GM18868 (cell line): ENCODE results near the gene CCNK.

Source experiments
- ATAC-seq: cut with Tn5 transposase; IDR thresholded peaks from one replicate; pipeline ENCODE4 v1.9.1; 2021; ENCODE audit warnings: mild to moderate bottlenecking, moderate library complexity; ENCODE audit not compliant: unreplicated experiment

The CCNK gene

DNA sequence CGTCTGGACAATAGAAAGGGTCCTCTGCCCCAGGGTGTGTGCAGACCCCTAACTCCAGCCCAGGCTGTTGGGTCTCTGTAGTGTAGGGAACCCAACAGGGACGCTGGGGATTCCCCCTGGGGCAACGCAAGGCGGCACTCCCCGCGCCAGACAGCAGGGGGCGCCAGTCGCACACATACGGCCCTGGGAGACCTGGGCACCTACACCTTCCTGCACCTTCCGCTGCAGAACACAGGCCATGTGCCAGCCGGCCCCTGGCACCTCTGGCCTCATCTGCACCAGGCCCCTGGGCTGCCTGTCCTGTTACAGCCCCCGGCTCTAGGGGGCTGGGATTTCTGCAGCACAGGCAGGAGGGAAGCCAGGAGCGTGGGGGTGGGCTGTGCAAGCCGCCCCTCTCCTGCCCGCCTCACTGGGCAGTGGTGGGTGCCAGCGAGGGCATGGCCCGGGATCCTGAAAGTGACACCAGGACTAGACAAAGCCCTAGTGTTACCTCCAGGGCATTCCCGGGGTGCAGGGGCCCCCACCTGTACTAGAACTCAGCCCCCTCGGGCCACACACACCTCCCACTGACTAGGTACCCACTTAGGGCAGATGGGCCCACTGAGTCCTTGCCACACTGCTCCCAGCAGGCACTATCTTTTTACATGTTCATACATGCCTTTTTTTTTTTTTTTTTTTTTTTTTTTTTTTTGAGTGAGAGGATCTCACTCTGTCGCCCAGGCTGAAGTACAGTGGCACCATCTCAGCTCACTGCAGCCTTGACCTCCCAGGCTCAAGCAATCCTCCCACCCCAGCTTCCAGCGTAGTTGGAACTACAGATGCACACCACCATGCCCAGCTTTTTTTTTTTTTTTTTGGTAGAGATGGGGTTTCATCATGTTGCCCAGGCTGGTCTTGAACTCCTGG, 37.5 kb downstream of the CCNK start:
- ATAC-seq: peak; percentile 75

- ATAC-seq: no peak
These were observed 38.2 kb downstream of the CCNK start for GRCh38 chr14:99519347-99519881.

DNA sequence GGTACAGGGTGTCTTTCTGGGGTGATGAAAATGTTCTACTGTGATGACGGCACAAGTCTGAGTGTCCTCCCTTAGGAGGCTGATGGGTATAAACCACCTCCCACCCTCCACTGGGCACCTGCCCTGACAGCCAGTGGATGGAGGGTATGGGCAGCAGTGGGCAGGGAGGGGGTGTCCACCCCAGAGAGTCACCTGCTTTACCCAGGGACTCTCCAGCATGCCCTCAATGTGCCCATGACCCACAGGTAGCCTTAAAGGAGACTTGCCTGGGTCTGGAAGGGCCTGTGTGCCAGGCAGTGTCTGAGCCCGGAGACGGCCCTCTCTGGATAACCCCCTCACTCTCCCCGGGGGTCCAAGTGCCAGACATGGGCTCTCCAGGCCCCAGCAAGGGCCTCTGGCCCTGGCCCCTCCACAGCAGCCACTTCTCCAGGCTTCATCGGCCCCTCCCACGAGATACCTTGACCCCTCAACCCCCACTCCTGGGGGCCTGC, 38.8 kb downstream of the CCNK start:
- ATAC-seq: no peak

- no peak for ATAC-seq
These were observed 39.4 kb downstream of the CCNK start for GRCh38 chr14:99520571-99521081.

- no peak for ATAC-seq
These were observed 40.2 kb downstream of the CCNK start for GRCh38 chr14:99521176-99522024.

DNA sequence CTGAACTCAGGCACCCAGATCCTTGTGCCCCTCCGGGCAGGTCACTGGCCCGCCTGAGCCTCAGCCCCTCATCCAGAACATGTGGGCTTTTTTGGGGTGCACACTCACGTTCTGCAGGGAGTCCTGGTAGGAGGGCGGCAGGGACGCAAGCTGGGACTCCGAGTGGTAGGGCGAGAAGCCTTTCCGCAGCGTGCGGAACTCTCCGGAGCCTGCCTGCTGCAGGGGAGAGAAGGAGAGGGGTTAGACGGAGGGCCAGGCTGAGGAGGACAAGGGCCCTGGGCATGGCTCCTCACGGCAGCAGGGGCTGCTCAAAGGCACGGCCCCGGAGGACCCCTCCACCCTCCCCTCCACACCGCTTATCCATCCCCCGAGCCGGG, 40.8 kb downstream of the CCNK start:
- no peak for ATAC-seq

GRCh38 chr14:99522457-99522891, 41.3 kb downstream of the CCNK start:
- ATAC-seq: no peak

DNA sequence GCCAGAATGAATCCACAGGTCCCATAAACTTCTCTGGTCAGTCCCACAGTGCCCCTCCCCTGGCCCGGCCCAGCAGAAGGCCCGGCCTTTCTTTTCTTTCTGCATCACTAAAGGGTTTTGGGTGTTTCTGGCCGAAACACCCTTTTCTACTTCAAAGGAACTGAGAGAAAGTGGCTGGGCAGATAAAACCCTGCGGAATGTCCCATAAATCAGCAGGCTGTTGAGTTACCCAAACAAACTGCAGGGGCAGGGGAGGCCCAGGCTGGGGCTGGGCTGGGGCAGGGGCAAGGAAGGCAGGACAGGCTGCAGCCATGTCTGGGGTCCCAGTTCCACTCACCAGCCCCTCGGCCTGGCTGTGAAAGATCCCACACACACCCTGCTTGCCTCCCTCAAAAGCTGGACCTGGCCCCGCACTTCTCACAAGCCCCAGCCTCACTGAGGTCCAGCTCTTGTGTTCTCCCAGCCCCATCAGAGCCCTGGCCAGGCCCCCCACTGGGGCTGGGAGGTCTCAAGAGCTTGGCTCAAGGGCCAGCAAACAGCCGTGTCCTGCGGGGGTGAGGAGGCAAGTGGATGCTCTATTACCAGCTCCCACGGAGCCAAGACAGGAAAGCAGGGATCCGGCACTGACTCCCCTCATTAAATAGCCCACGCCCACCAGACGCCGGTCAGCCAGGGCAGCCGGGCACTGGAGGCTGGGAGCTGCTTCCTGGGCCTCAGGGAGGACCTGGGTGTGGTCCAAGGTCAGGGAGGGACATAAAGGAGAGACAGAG, 41.9 kb downstream of the CCNK start:
- ATAC-seq: no peak

GRCh38 chr14:99523704-99524055, 42.5 kb downstream of the CCNK start:
- no peak for ATAC-seq

- no peak for ATAC-seq
These were observed 43.0 kb downstream of the CCNK start for GRCh38 chr14:99524091-99524661.

DNA sequence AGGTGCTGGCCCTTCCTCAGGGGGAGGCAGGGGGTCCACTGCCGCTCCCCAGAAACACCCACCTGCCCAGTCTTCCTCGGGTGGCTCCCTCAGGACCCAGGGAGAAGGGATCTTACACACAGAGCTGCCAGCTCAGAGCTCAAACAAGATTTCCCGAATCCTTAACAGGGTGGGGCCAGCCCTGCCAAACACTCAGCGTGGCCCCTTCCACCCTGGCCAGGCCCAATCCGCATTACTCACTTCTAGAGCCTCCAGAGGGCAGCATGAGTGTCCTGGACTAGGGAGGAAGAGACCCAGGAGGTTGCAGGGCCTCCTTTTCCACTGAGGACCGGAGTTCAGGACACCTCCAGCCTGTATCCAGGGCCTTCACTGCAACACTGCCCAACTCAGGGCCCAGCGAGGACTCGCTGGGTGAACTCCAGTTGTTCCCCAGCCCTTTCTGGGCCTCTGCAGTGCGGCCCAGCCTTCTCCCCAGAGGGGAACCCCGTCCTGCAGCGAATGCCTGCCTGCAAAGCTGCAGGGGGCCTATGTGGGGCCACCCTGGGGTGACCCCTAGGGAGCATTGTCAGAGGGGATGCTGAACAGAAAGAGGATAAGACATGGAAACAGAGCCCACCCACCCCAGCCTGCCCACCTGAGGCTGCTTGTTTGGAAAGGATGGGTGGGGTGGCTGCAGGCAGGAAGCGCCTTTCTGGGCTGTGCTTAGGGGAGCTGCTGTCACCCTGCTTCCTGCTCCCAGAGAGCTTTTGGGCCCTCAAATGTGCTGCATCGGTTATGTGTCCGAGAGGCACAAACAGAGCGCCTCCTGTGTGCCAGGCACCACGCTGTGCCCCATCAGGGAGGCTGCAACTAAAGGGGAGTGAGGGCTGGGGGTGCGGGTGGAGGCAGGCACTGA, 43.8 kb downstream of the CCNK start:
- ATAC-seq: no peak

DNA sequence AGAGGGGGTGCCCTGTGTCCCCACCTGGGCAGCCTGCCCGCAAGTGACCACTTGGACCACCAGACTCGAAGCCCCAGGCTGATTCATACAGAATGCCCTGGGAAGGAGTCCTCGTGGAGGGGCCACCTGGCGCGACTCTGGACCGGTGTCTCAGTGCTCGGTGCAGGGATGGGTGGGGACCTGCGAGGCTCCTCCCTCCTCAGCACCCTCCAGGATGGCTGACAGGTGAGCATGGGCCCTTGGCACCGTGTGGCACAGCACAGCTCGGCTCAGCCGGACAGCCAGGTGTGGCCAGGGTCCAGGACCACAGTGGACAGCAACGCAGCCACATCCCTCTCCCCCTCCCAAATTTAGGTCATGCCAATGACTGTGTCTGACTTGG, 44.5 kb downstream of the CCNK start:
- ATAC-seq: no peak

DNA sequence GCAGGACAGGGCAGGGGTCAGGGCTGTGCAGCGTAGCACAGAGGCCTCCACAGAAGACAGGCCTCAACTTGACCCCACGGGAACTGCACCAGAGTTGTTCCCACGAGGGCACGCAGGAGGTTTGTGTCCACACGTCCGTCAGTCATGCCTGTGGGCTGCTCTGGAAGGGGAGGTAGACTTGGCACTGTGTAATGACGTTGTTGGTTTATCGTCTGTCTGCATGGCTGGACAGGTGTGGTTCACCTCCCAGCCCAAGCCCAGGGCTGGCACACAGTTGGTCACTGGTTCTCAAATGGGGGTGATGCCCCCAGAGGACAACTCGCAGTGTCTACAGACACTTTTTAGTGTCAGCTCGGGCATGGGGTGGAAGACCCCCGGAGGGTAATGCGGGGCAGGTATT, 45.8 kb downstream of the CCNK start:
- ATAC-seq: no peak

DNA sequence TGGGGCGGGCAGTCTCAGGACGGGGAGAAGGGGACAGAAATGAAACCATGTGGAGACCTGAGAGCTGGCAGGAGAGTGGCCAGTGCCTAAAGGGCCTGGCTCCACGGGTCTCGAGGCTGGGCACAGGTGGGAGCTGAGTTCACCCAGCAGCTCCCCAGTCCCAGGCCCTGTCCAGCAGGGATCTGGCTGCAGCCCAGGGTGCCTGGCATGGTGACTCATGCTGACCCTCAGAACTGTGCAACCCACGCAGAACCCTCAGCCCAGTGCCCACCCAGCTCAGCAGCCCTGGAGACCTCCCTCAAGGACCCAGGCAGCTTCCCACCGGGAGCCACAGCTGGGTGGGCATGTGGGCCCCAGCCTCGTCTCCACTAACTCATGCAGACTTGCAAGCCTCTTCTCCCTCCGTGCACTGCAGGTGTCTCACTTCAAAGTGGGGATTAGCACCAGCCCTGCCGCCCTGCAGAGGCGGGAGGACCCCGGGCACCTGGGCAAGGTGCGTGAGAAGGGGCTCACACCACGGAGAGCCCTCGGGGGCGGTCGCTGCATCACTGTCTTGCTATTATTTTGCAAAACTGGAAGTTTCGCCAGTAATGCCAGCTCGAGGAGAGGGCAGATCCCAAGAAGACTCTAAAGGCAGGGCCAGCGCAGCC, 46.3 kb downstream of the CCNK start:
- ATAC-seq: no peak

GRCh38 chr14:99529899-99530298, 48.7 kb downstream of the CCNK start:
- ATAC-seq: no peak

DNA sequence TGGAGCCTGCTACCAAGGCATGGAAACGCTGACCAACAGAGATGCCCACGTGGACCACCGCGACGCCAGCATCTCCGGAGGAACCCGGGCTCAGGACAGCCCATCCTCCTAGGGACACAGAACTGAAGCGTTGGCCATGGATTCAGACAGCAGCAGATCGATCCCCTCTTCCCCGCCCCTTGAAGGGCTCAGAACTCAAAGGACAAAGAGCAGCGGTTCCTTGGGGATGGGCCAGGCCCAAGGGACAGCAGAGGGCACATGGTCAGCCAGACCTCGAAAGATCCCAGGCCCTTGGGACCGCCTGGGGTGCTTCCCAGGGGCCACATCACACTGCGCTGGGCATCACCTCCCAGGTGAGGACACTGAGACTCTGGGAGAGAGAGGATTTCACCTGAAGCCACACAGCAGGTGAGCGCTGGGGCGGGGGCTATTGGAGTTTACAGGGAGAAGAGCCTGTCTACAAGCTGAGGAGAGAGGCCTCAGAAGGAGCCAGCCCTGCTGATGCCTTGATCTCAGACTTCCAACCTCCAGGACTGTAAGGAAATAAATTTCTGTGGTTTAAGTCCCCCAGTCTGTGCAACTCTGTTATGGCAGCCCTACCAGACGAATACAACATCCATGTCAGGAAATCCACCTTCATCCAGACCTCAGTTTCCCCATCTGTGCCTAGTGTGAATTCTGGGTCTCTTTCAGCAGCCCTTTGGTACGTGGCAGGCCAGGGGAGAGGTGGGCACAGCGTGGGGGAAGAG, 49.4 kb downstream of the CCNK start:
- no peak for ATAC-seq

DNA sequence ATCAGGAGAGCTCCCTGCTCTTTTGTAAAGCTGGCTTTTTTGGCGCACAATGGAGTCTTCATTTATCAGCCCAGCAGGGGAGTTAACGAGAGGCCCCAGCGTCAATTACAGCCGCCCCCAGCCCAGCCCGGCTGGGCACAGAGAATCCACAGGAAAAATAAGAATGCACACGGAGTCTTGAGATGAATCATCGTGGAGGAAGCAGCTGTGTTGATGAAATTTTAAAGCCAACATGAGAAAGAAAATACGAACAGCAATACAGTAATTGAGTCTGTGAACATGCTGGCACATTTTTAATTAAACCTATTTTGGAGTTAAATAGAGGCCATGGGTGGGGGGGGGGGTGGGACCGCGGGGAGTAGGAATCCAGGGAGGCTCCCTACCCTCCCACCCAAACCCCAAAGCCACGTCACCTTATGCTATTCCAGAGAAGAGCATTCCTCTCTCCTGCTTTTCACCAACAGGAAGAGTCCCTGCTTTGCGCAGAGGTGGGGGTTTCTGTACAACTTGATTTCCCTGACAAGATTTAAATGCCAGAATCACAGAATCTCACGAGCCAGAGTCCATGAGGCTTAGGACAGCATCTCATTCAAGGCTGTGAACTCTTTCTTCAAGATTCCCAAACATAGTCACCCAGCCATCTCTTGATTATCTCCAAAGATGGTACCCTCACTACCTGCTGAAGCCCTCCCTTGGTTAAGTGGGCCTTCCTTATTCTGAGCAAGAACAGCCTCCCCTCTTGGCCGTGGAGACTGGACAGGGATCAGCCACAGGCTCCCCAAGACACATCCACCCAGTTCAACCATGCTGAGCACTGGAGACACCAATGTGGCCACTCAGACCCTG, 50.3 kb downstream of the CCNK start:
- no peak for ATAC-seq
